Measurements from ENCODE around the gene ART4.
A peak's percentile ranks its signal among the peaks of the same experiment; 100 is the strongest.

Gene ART4

GRCh38 chr12:14860490-14860889 is 17.2 kb upstream of the ART4 start:
- no peak overlapping the region for H3K27ac ChIP-seq (ENCODE audit: low read length, poor library complexity, severe bottlenecking)
- H2BK120ac ChIP-seq (ENCODE audit: low read depth, low read length), result no peak overlapping the region
- no peak overlapping the region for H3K4me2 ChIP-seq (ENCODE audit: low read length, poor library complexity, severe bottlenecking)
- no peak overlapping the region for H3K14ac ChIP-seq (ENCODE audit: low read length in 2 of 2)
- H4K8ac ChIP-seq (ENCODE audit: low read length), result no peak overlapping the region
- H2BK5ac ChIP-seq (ENCODE audit: low read depth, low read length, poor library complexity, severe bottlenecking), result no peak overlapping the region
- no peak overlapping the region for H2BK15ac ChIP-seq (ENCODE audit: low read depth, poor library complexity, severe bottlenecking)
- H3K4ac ChIP-seq (ENCODE audit: low read depth in 1 of 2, low read length in 2 of 2), result no peak overlapping the region
- no peaks in the 10 kb centered on the region for H3K27me3 ChIP-seq (ENCODE audit: control insufficient read depth in 1 of 2, insufficient read depth in 1 of 2, low read length in 2 of 2)
- no peak overlapping the region for H3K23ac ChIP-seq (ENCODE audit: low read length in 2 of 2)
- no peak overlapping the region for H3K9ac ChIP-seq (ENCODE audit: low read length)
- no peak overlapping the region for H4K91ac ChIP-seq (ENCODE audit: low read length)
- no peaks in the 10 kb centered on the region for H3K4me1 ChIP-seq (ENCODE audit: control insufficient read depth, insufficient read depth, low read depth, low read length)
- H3K9me3 ChIP-seq (ENCODE audit: control insufficient read depth, low read length), result peaks cover 16% of the 10 kb centered on the region
- no peak overlapping the region for H2AK5ac ChIP-seq (ENCODE audit: low read length, severe bottlenecking)
- no peak overlapping the region for H2AFZ ChIP-seq (ENCODE audit: low read depth, low read length)
- H3K79me1 ChIP-seq (replicated peaks; ENCODE audit: low read length, poor library complexity, severe bottlenecking), result no peaks in the 10 kb centered on the region
- H3K36me3 ChIP-seq (ENCODE audit: control insufficient read depth in 1 of 2, insufficient read depth in 2 of 2, low read depth in 1 of 2, low read length in 2 of 2), result no peaks in the 10 kb centered on the region
- no peak overlapping the region for H2BK12ac ChIP-seq (ENCODE audit: low read length in 2 of 2)
- H3K18ac ChIP-seq (ENCODE audit: low read depth in 1 of 2, low read length in 2 of 2), result no peak overlapping the region
- no peak for DNase-seq
- H3K4me3 ChIP-seq (ENCODE audit: insufficient read depth in 1 of 2, low read depth in 1 of 2, low read length in 2 of 2), result no peak overlapping the region

GRCh38 chr12:14858513-14858912 is 15.2 kb upstream of the ART4 start:
- Histone ChIP-seq H3K79me1 (replicated peaks; ENCODE audit: low read length, poor library complexity, severe bottlenecking) (no peaks in the 10 kb centered on the region), H4K91ac (ENCODE audit: low read length) (no peak overlapping the region), H3K27me3 (ENCODE audit: control insufficient read depth in 1 of 2, insufficient read depth in 1 of 2, low read length in 2 of 2) (no peaks in the 10 kb centered on the region), H3K9ac (ENCODE audit: low read length) (no peak overlapping the region), H2BK120ac (ENCODE audit: low read depth, low read length) (no peak overlapping the region), H2BK15ac (ENCODE audit: low read depth, poor library complexity, severe bottlenecking) (no peak overlapping the region), H2BK5ac (ENCODE audit: low read depth, low read length, poor library complexity, severe bottlenecking) (no peak overlapping the region), H3K4ac (ENCODE audit: low read depth in 1 of 2, low read length in 2 of 2) (no peak overlapping the region), H3K9me3 (ENCODE audit: control insufficient read depth, low read length) (peaks cover 16% of the 10 kb centered on the region), H3K4me2 (ENCODE audit: low read length, poor library complexity, severe bottlenecking) (no peak overlapping the region), H3K4me1 (ENCODE audit: control insufficient read depth, insufficient read depth, low read depth, low read length) (no peaks in the 10 kb centered on the region), H4K8ac (ENCODE audit: low read length) (no peak overlapping the region), H2AK5ac (ENCODE audit: low read length, severe bottlenecking) (no peak overlapping the region), H3K18ac (ENCODE audit: low read depth in 1 of 2, low read length in 2 of 2) (no peak overlapping the region), H3K36me3 (ENCODE audit: control insufficient read depth in 1 of 2, insufficient read depth in 2 of 2, low read depth in 1 of 2, low read length in 2 of 2) (no peaks in the 10 kb centered on the region), H2AFZ (ENCODE audit: low read depth, low read length) (no peak overlapping the region), H3K23ac (ENCODE audit: low read length in 2 of 2) (no peak overlapping the region), H2BK12ac (ENCODE audit: low read length in 2 of 2) (no peak overlapping the region), H3K4me3 (ENCODE audit: insufficient read depth in 1 of 2, low read depth in 1 of 2, low read length in 2 of 2) (no peak overlapping the region), H3K27ac (ENCODE audit: low read length, poor library complexity, severe bottlenecking) (no peak overlapping the region), H3K14ac (ENCODE audit: low read length in 2 of 2) (no peak overlapping the region)
- WGBS, result 86% methylated on average over 1 of the region's 1 CpG
- no peak for DNase-seq

- Histone ChIP-seq H3K4ac (ENCODE audit: low read depth in 1 of 2, low read length in 2 of 2) (no peak overlapping the region), H3K27ac (ENCODE audit: low read length, poor library complexity, severe bottlenecking) (no peak overlapping the region), H2BK12ac (ENCODE audit: low read length in 2 of 2) (no peak overlapping the region), H3K9me3 (ENCODE audit: control insufficient read depth, low read length) (peaks cover 7% of the 10 kb centered on the region), H3K36me3 (ENCODE audit: control insufficient read depth in 1 of 2, insufficient read depth in 2 of 2, low read depth in 1 of 2, low read length in 2 of 2) (no peaks in the 10 kb centered on the region), H3K14ac (ENCODE audit: low read length in 2 of 2) (no peak overlapping the region), H2AFZ (ENCODE audit: low read depth, low read length) (no peak overlapping the region), H2BK5ac (ENCODE audit: low read depth, low read length, poor library complexity, severe bottlenecking) (no peak overlapping the region), H2BK120ac (ENCODE audit: low read depth, low read length) (no peak overlapping the region), H3K79me1 (replicated peaks; ENCODE audit: low read length, poor library complexity, severe bottlenecking) (no peaks in the 10 kb centered on the region), H3K4me3 (ENCODE audit: insufficient read depth in 1 of 2, low read depth in 1 of 2, low read length in 2 of 2) (no peak overlapping the region), H4K91ac (ENCODE audit: low read length) (no peak overlapping the region), H3K9ac (ENCODE audit: low read length) (peak overlapping the region; percentile 59), H2BK15ac (ENCODE audit: low read depth, poor library complexity, severe bottlenecking) (no peak overlapping the region), H3K4me1 (ENCODE audit: control insufficient read depth, insufficient read depth, low read depth, low read length) (no peaks in the 10 kb centered on the region), H3K4me2 (ENCODE audit: low read length, poor library complexity, severe bottlenecking) (no peak overlapping the region), H4K8ac (ENCODE audit: low read length) (no peak overlapping the region), H3K27me3 (ENCODE audit: control insufficient read depth in 1 of 2, insufficient read depth in 1 of 2, low read length in 2 of 2) (no peaks in the 10 kb centered on the region), H3K18ac (ENCODE audit: low read depth in 1 of 2, low read length in 2 of 2) (no peak overlapping the region), H3K23ac (ENCODE audit: low read length in 2 of 2) (no peak overlapping the region), H2AK5ac (ENCODE audit: low read length, severe bottlenecking) (no peak overlapping the region)
- peak; percentile 68 for DNase-seq
- WGBS, result 56% methylated on average over 6 of the region's 6 CpGs
Observed at GRCh38 chr12:14854586-14855183, 11.4 kb upstream of the ART4 start.

- Histone ChIP-seq H2BK120ac (ENCODE audit: low read depth, low read length) (no peak overlapping the region), H3K27me3 (ENCODE audit: control insufficient read depth in 1 of 2, insufficient read depth in 1 of 2, low read length in 2 of 2) (no peaks in the 10 kb centered on the region), H2BK15ac (ENCODE audit: low read depth, poor library complexity, severe bottlenecking) (no peak overlapping the region), H4K91ac (ENCODE audit: low read length) (no peak overlapping the region), H3K4me3 (ENCODE audit: insufficient read depth in 1 of 2, low read depth in 1 of 2, low read length in 2 of 2) (no peak overlapping the region), H3K9me3 (ENCODE audit: control insufficient read depth, low read length) (no peaks in the 10 kb centered on the region), H4K8ac (ENCODE audit: low read length) (no peak overlapping the region), H3K14ac (ENCODE audit: low read length in 2 of 2) (no peak overlapping the region), H3K4me1 (ENCODE audit: control insufficient read depth, insufficient read depth, low read depth, low read length) (no peaks in the 10 kb centered on the region), H3K36me3 (ENCODE audit: control insufficient read depth in 1 of 2, insufficient read depth in 2 of 2, low read depth in 1 of 2, low read length in 2 of 2) (no peaks in the 10 kb centered on the region), H3K4me2 (ENCODE audit: low read length, poor library complexity, severe bottlenecking) (no peak overlapping the region), H3K27ac (ENCODE audit: low read length, poor library complexity, severe bottlenecking) (no peak overlapping the region), H3K4ac (ENCODE audit: low read depth in 1 of 2, low read length in 2 of 2) (peak overlapping the region in 1 of 2 experiments; percentile 69), H3K9ac (ENCODE audit: low read length) (peak overlapping the region; percentile 59), H2BK12ac (ENCODE audit: low read length in 2 of 2) (no peak overlapping the region), H2BK5ac (ENCODE audit: low read depth, low read length, poor library complexity, severe bottlenecking) (no peak overlapping the region), H2AK5ac (ENCODE audit: low read length, severe bottlenecking) (no peak overlapping the region), H2AFZ (ENCODE audit: low read depth, low read length) (no peak overlapping the region), H3K18ac (ENCODE audit: low read depth in 1 of 2, low read length in 2 of 2) (no peak overlapping the region), H3K79me1 (replicated peaks; ENCODE audit: low read length, poor library complexity, severe bottlenecking) (no peaks in the 10 kb centered on the region), H3K23ac (ENCODE audit: low read length in 2 of 2) (no peak overlapping the region)
- no peak for DNase-seq
- WGBS, result 43% methylated on average over 3 of the region's 3 CpGs
Observed at GRCh38 chr12:14853961-14854360, 10.6 kb upstream of the ART4 start.
